ENCODE data around the gene CFAP410.

Gene CFAP410

GRCh38 chr21:44372616-44373015 lies 33.4 kb upstream of the CFAP410 start:
- TF ChIP-seq CTCF (IDR thresholded peaks at IDR 0.05; ENCODE audit: insufficient read depth, low read length, poor library complexity, severe bottlenecking), result no peak
- H3K36me3 ChIP-seq (ENCODE audit: control insufficient read depth, insufficient read depth, low read length), result no peaks in the 10 kb centered on the region
- H3K4me3 ChIP-seq (replicated peaks; ENCODE audit: low read depth, low read length), result no peak overlapping the region
- H3K27me3 ChIP-seq (replicated peaks; ENCODE audit: control insufficient read depth, insufficient read depth, low read length), result no peaks in the 10 kb centered on the region
- no peak for DNase-seq (ENCODE audit: extremely low read depth, insufficient read length)

GRCh38 chr21:44371596-44371995 lies 32.4 kb upstream of the CFAP410 start:
- Histone ChIP-seq H3K27me3 (replicated peaks; ENCODE audit: control insufficient read depth, insufficient read depth, low read length) (no peaks in the 10 kb centered on the region), H3K36me3 (ENCODE audit: control insufficient read depth, insufficient read depth, low read length) (no peaks in the 10 kb centered on the region)
- TF ChIP-seq CTCF (IDR thresholded peaks at IDR 0.05; ENCODE audit: insufficient read depth, low read length, poor library complexity, severe bottlenecking), result no peak

GRCh38 chr21:44370786-44371410 lies 31.7 kb upstream of the CFAP410 start:
- Histone ChIP-seq H3K4me3 (replicated peaks; ENCODE audit: low read depth, low read length) (no peak overlapping the region), H3K27me3 (replicated peaks; ENCODE audit: control insufficient read depth, insufficient read depth, low read length) (no peaks in the 10 kb centered on the region), H3K36me3 (ENCODE audit: control insufficient read depth, insufficient read depth, low read length) (no peaks in the 10 kb centered on the region)
- TF ChIP-seq CTCF (IDR thresholded peaks at IDR 0.05; ENCODE audit: insufficient read depth, low read length, poor library complexity, severe bottlenecking), result no peak
- no peak for DNase-seq (ENCODE audit: extremely low read depth, insufficient read length)

More at GRCh38 chr21:44371596-44371995, 32.4 kb upstream of the CFAP410 start:
- no peak for DNase-seq (ENCODE audit: extremely low read depth, insufficient read length)
- H3K4me3 ChIP-seq (replicated peaks; ENCODE audit: low read depth, low read length), result no peak overlapping the region

GRCh38 chr21:44370027-44370735 lies 31.0 kb upstream of the CFAP410 start:
- H3K36me3 ChIP-seq (ENCODE audit: control insufficient read depth, insufficient read depth, low read length), result no peaks in the 10 kb centered on the region
- no peak for TF ChIP-seq CTCF (IDR thresholded peaks at IDR 0.05; ENCODE audit: insufficient read depth, low read length, poor library complexity, severe bottlenecking)
- H3K27me3 ChIP-seq (replicated peaks; ENCODE audit: control insufficient read depth, insufficient read depth, low read length), result no peaks in the 10 kb centered on the region
- DNase-seq (ENCODE audit: extremely low read depth, insufficient read length), result no peak
- no peak overlapping the region for H3K4me3 ChIP-seq (replicated peaks; ENCODE audit: low read depth, low read length)

- Histone ChIP-seq H3K27me3 (replicated peaks; ENCODE audit: control insufficient read depth, insufficient read depth, low read length) (no peaks in the 10 kb centered on the region), H3K4me3 (replicated peaks; ENCODE audit: low read depth, low read length) (no peak overlapping the region), H3K36me3 (ENCODE audit: control insufficient read depth, insufficient read depth, low read length) (no peaks in the 10 kb centered on the region)
- no peak for TF ChIP-seq CTCF (IDR thresholded peaks at IDR 0.05; ENCODE audit: insufficient read depth, low read length, poor library complexity, severe bottlenecking)
- DNase-seq (ENCODE audit: extremely low read depth, insufficient read length), result no peak
Observed at GRCh38 chr21:44368711-44369446, 29.7 kb upstream of the CFAP410 start.

Measured in GM06990 (cell line).